ENCODE results near the gene SYNC.

The SYNC gene

DNA sequence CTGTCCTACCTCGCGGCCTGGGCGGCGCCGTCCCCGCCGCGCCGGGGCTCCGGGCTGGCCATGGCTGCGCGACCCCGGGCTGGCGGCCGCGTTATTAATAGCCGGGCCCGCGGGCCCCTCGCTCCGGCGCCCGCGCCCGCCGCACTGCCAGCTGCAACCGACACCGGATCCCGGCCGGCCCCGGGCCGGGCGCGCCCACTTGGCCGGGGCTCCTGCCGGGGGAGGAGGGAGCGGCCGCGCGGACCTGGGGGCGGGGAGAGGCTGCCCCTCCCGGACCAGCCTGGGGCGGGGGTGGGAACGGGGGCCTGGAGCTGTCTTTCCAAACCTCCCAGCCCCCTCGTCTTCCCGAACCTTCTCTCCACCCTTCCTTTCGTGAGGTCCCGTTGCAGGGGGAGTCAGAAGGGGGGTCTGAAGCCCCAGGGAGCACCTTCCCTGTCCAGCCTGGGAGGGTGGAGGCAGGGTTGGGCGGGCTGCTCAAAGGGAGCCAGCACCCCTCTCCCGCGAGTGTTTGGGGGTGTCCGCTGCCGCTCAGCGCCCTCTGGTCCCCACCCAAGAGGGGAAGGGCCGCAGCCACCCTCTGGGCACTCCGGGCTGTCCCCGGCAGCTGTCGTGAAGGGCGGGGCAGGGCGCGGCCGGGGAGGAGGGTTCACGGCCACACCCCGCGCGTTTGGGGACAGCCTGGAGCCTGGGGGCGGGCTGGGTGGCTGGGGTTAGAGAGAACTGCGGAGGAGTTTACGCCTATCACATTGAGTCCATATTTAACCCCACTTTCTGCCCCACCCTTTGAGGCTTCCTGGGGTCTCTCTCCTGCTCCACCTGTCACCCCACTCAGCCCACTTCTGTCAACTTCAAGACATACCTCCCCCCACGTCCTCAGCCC is at the start of gene SYNC:
Gene SYNC, minus strand, starts transcription at position 172 of the 880 bp plus-strand sequence. Its CDS starts 110 bp downstream, at position 62.
- H3K9ac ChIP-seq (ENCODE audit: low read depth, low read length) = peak within 1 kb of the TSS; percentile 77
- H3K36me3 ChIP-seq (ENCODE audit: insufficient read depth, low read length) = no peaks in the 10 kb centered on the region
- no peaks in the 10 kb centered on the region for H3K9me3 ChIP-seq (ENCODE audit: control insufficient read depth, insufficient read depth, low read length)
- H3K4me1 ChIP-seq (ENCODE audit: insufficient read depth, low read length) = peaks cover 19% of the 10 kb centered on the region

DNA sequence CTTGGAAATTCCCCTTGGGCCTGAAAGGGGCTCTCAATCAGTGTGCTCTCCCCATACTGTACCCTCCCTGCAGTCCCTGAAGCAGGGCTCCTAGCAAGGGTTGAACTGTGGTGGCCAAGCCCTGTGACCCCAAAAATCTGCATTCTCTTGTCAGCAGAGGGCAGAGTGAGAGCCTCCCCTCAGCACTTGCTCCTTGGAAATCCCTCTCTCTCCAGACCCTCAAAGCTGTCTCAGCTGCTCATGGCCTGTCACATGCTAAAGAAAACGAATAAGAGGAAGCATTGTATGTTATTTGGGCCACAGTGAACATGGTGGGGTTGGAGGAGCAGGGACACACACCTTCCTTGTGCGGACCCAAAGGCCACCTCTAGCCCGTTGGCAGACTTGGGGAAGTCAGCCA is 47.2 kb upstream of the SYNC start:
- Histone ChIP-seq H3K9me3 (ENCODE audit: control insufficient read depth, insufficient read depth, low read length) (no peaks in the 10 kb centered on the region), H3K9ac (ENCODE audit: low read depth, low read length) (no peak overlapping the region), H3K4me1 (ENCODE audit: insufficient read depth, low read length) (peaks cover 4% of the 10 kb centered on the region; the same call in 1 of the 2 replicates), H3K36me3 (ENCODE audit: insufficient read depth, low read length) (no peaks in the 10 kb centered on the region)

DNA sequence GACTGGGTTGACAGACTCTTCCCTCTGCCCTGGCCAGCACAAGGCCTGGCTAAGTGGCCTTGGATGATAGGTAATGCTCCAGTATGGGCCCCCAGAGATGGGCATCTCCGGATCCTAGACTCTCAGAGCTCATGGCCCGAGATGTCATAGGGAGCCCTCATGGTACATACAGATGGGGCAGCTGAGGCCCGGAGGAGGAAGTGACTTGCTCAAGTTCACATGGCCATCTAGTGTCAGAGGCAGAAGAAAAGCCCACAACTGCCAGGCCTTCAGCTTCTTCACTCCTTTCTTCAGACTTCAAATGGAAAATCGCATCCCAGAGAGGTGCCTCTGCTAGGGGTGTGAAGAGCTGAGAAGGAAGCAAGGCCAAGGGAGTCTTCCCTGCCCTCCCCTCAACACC is 46.8 kb upstream of the SYNC start:
- H3K36me3 ChIP-seq (ENCODE audit: insufficient read depth, low read length) = no peaks in the 10 kb centered on the region
- H3K9ac ChIP-seq (ENCODE audit: low read depth, low read length) = no peak overlapping the region
- no peaks in the 10 kb centered on the region for H3K9me3 ChIP-seq (ENCODE audit: control insufficient read depth, insufficient read depth, low read length)
- peaks cover 4% of the 10 kb centered on the region; the same call in 1 of the 2 replicates for H3K4me1 ChIP-seq (ENCODE audit: insufficient read depth, low read length)

DNA sequence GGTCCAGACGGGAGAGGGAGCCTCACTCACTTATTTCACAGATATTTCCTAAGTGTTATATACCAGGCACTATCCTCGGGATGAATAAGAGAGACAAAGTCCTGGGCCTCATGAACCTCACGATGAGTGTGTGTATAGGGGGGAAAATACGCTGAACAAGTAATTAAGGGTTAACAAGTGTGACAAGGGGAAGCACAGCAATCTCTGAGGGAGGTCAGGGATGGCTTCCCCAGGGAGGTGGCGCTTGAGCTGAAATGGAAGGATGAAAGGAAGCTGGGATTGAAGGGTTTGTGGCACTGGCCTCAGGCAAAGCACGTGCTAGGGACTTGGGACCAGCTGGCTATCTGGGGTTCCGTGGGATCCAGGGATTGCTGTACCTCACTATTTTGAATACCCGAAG is 46.4 kb upstream of the SYNC start:
- Histone ChIP-seq H3K9me3 (ENCODE audit: control insufficient read depth, insufficient read depth, low read length) (no peaks in the 10 kb centered on the region), H3K36me3 (ENCODE audit: insufficient read depth, low read length) (no peaks in the 10 kb centered on the region), H3K9ac (ENCODE audit: low read depth, low read length) (no peak overlapping the region)

DNA sequence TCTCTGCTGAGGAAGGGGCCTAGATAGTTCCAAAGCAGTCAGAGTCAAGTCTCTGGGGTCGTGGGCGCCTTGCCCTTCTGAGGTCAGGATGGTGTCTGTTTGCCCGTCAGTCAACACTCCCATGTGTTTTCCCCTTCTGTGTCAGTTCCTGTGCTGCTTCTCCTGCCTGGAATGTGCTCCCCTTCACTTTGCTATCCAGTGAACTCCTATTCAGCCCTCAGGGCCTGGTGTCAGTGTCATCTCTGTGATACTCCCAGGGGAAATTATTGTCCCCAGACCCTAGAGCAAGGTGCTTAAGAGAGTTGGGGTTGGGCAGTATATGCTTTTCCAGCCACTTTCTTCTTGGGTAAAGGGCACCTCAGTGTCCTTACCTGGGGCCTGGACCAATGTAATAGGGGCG is 45.8 kb upstream of the SYNC start:
- no peak overlapping the region for H3K9ac ChIP-seq (ENCODE audit: low read depth, low read length)
- H3K4me1 ChIP-seq (ENCODE audit: insufficient read depth, low read length) = peaks cover 4% of the 10 kb centered on the region; the same call in 1 of the 2 replicates
- no peaks in the 10 kb centered on the region for H3K9me3 ChIP-seq (ENCODE audit: control insufficient read depth, insufficient read depth, low read length)
- H3K36me3 ChIP-seq (ENCODE audit: insufficient read depth, low read length) = no peaks in the 10 kb centered on the region

More for the DNA sequence above, 46.4 kb upstream of the SYNC start:
- peaks cover 4% of the 10 kb centered on the region; the same call in 1 of the 2 replicates for H3K4me1 ChIP-seq (ENCODE audit: insufficient read depth, low read length)

DNA sequence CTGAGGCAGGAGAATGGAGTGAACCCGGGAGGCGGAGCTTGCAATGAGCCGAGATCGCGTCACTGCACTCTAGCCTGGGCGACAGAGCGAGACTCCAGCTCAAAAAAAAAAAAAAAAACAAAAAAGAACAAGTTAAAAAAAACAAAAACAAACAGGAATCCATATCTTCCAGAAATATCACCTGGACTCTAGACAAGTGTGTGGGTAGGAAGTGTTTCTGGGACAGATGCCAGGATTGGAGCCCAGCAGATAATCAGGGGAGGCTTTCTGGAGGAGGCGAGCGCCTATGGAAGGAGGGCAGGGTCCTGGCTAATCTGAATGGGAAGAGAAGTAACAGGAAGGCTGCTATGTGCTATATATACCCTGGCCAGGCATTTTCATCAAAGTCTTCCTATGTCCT is 43.6 kb upstream of the SYNC start:
- peaks cover 10% of the 10 kb centered on the region; the same call in 1 of the 2 replicates for H3K4me1 ChIP-seq (ENCODE audit: insufficient read depth, low read length)
- no peaks in the 10 kb centered on the region for H3K36me3 ChIP-seq (ENCODE audit: insufficient read depth, low read length)

DNA sequence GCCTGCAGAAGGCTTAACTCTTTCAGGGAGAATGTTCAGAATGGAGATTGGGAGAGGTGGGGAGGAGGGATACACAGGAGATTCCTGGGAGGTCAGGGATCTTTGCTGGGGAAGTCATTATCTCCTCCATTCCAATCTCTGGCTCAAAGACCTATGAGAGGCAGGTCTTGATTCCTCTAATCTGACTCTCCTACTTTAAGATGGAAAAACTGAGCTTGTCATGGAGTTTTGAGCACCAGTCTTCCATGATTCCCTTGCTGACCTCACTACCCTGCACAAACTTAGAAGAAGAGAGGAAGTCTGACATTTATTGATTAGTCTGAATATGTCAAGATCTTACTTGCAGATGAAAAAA is 41.5 kb upstream of the SYNC start:
- no peak overlapping the region for H3K9ac ChIP-seq (ENCODE audit: low read depth, low read length)
- peaks cover 17% of the 10 kb centered on the region; the same call in 1 of the 2 replicates for H3K4me1 ChIP-seq (ENCODE audit: insufficient read depth, low read length)
- no peaks in the 10 kb centered on the region for H3K9me3 ChIP-seq (ENCODE audit: control insufficient read depth, insufficient read depth, low read length)
- no peaks in the 10 kb centered on the region for H3K36me3 ChIP-seq (ENCODE audit: insufficient read depth, low read length)

More for the DNA sequence above, 43.6 kb upstream of the SYNC start:
- Histone ChIP-seq H3K9ac (ENCODE audit: low read depth, low read length) (no peak overlapping the region), H3K9me3 (ENCODE audit: control insufficient read depth, insufficient read depth, low read length) (no peaks in the 10 kb centered on the region)

DNA sequence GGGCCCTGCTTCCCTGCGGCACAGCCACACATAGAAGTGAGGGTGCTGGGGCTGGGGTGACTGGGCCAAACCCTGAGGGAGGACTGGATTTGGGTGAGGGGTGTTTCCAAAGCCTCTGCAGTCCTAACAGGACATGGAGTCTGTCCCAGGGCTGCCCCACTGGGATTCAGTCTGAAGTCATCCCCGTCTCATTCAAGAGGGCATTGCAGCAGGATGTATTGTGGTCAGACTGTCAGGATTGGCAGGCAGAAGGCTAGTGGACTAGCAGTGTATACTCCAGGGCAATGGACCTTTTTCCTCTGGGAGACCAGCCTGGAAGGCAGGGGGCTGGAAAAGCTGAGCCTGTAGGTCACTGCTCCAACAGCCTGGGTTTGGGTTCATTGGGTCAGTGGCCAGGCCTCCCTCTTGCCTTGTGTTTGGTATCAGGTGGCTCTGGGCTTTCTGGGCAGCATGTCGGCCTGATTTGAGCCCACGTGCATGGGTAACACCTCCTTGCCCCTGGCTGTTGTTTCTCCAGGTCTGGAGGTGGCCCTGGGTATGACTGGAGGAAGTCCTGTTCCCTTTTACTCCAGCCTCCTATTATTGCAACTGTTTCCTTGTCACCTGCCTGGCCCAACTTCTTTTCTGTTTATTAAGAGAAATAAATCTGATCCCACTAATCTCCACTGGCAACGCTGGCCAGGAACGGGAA is 41.0 kb upstream of the SYNC start:
- H3K36me3 ChIP-seq (ENCODE audit: insufficient read depth, low read length) = no peaks in the 10 kb centered on the region
- no peaks in the 10 kb centered on the region for H3K9me3 ChIP-seq (ENCODE audit: control insufficient read depth, insufficient read depth, low read length)
- peaks cover 17% of the 10 kb centered on the region; the same call in 1 of the 2 replicates for H3K4me1 ChIP-seq (ENCODE audit: insufficient read depth, low read length)
- H3K9ac ChIP-seq (ENCODE audit: low read depth, low read length) = no peak overlapping the region

DNA sequence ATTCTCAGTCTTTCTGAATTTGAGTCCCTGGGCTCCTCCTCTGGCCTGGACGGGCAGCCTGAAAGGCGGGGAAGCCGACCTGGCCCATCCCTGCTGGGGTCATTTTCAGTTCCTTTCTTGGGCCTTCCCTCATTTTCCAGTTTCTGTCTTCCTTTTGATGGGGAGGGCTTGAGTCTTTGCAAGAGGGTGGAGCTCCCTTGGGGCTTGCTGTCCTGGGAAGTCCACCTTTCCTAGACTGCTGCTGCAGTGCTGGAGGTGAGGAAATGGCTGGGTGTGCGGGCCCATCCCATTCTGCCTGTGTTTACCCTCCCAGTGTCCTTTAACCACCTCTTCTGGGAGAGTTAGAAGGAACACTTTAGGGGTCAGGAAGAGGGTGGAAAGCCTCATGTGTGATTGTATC is 40.4 kb upstream of the SYNC start:
- Histone ChIP-seq H3K9me3 (ENCODE audit: control insufficient read depth, insufficient read depth, low read length) (no peaks in the 10 kb centered on the region), H3K9ac (ENCODE audit: low read depth, low read length) (peak overlapping the region; percentile 43; the same call in 1 of the 2 replicates), H3K4me1 (ENCODE audit: insufficient read depth, low read length) (peaks cover 17% of the 10 kb centered on the region; the same call in 1 of the 2 replicates), H3K36me3 (ENCODE audit: insufficient read depth, low read length) (no peaks in the 10 kb centered on the region)

DNA sequence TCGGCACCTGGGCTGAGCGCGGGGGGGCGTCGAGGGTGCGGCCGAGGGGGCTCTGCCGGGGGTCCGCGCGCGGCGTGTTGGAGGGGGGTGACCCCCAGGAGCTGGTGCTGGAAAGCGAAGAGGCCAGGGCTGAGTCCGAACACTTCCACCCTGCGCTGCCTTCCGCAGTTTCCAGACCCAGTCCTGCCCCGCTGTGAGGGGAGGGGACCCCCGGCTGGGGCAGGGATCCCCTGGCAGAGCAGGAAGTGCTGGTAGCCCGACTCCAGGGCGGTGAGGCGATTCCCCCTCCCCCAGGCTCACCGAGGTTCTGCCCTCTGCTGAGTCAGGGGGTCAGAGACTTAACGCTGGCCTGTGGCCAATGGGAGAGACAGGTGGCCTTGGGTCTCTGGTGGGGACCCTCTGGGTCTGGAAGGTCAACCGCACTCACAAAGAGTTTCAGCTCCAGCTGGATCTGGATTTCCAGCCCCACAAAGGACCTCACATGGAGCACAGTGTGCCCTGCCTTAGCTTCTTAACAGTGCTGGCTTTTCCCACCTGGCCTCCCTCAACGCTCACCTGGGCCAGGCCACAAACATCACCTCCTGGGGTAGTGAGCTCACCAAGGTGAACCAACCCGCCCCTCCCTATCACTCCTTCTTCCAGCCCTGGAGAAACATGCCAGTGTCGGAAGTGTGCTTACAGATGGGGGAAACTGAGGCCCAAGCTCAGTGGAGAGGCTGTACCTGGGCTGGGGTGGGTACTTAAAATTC is 39.8 kb upstream of the SYNC start:
- H3K9ac ChIP-seq (ENCODE audit: low read depth, low read length) = peak overlapping the region; percentile 43
- peaks cover 21% of the 10 kb centered on the region for H3K4me1 ChIP-seq (ENCODE audit: insufficient read depth, low read length)
- no peaks in the 10 kb centered on the region for H3K9me3 ChIP-seq (ENCODE audit: control insufficient read depth, insufficient read depth, low read length)
- no peaks in the 10 kb centered on the region for H3K36me3 ChIP-seq (ENCODE audit: insufficient read depth, low read length)

DNA sequence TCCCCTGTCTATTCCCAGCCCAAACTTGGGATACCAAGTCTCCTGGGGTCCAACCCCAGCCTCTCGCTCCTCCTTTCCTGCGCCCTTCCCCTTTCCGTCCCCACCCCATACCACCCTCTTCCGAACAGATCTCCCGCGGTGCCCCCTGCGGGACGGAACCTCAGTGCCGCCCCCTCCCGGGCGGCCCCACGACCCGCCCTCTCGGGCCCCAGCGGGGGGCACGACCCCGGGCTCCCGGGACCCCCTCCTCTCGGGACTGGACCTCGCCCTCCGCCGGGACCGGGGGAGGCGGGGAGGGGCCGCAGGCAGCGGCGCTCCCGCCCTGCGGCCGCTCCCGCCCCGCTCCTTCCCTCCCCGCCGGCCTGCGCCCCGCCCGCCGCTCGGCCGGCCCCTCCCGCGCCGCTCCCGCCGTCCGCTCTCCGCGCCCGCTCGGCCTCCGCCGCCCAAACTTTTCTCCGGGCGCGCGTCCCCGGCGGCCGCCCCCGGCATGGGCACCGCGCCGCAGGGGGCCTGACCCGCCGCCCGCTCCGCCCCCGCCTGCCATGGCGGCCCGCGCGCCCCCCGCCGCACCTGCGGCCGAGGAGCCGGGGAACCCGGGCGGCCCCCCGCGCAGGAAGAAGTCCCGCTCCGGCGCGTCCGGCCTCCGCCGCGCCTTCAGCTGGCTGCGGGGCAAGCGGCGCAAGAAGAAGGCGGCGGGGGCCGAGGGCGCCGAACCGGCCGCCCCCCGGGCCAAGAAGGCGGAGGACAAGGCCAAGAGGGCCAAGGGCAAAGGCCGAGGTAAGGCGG is 39.0 kb upstream of the SYNC start:
- H3K36me3 ChIP-seq (ENCODE audit: insufficient read depth, low read length) = no peaks in the 10 kb centered on the region
- H3K4me1 ChIP-seq (ENCODE audit: insufficient read depth, low read length) = peaks cover 28% of the 10 kb centered on the region
- peak overlapping the region; percentile 43 for H3K9ac ChIP-seq (ENCODE audit: low read depth, low read length)
- H3K9me3 ChIP-seq (ENCODE audit: control insufficient read depth, insufficient read depth, low read length) = no peaks in the 10 kb centered on the region

DNA sequence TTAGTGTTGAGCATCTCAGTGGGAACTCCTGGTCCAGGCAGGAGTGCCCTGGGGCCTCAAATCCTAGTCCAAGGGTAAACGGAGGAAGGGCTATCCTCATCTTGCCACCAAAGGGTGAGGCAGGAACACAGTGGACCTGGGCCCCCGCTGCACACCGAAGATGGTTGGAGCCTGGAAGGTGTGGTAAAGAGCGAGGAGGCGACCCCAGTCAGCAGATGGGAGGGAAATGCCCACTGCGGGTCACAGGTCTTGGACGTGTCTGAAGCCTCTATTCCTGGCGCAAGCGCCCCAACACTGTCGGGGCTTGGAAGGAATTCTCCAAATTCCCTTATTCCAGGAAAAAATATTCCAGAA is 38.5 kb upstream of the SYNC start:
- Histone ChIP-seq H3K9me3 (ENCODE audit: control insufficient read depth, insufficient read depth, low read length) (no peaks in the 10 kb centered on the region), H3K9ac (ENCODE audit: low read depth, low read length) (peak overlapping the region; percentile 43), H3K4me1 (ENCODE audit: insufficient read depth, low read length) (peaks cover 29% of the 10 kb centered on the region), H3K36me3 (ENCODE audit: insufficient read depth, low read length) (no peaks in the 10 kb centered on the region)

DNA sequence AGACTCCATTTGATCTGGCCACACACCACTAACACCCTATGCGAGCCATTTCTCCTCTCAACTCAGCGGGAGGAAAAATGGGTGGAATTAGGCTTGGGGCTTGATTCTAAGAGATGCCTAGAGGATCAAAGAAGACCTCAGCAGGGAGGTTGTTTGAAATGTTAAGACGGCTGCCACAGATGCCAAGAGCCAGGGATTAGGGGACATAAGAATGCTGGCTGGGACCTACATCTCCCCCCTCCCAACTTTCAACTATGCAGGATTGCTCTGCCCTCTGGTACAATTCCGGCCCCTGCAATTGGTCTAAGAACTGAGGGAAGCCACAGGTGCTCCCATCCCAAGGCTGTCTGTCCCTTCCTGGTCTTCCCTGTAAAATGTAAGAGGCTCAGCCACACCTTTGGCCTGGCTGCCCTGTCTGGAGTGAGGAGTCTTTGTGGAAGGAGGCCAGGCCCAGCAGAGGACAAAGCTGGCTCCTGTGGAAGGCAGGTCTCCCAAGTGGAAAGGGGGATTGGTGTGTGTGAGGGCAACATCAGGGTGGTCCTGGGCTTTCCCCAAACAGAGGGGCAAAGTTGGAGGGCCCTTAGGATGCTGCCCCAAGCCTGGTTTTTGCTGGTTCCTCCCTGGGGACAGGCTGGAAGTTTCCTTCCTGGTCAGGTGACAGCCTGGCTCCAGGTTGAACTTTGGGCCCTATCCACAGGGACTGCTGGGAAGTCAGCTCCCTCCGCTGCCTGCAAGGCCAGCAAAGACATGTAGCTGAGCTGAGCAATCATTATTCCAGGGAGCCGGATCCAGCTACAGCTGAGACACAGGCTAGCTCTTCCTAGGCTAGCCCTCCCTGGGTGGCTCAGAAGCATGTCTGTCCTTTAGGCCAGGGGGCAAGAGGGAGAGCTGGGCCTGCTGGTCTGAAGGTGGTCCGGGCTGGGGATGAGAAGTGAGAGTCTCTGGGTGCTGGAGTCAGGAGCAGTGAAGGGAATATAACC is 34.5 kb upstream of the SYNC start:
- H3K4me1 ChIP-seq (ENCODE audit: insufficient read depth, low read length) = peaks cover 25% of the 10 kb centered on the region
- H3K9ac ChIP-seq (ENCODE audit: low read depth, low read length) = no peak overlapping the region
- no peaks in the 10 kb centered on the region for H3K36me3 ChIP-seq (ENCODE audit: insufficient read depth, low read length)
- no peaks in the 10 kb centered on the region for H3K9me3 ChIP-seq (ENCODE audit: control insufficient read depth, insufficient read depth, low read length)
